GM21528 (cell line): ENCODE data around the gene LRFN5.
"Not testable (repeated sequence)": the region's sequence is repeated elsewhere in the genome, so short reads cannot be mapped to it uniquely, and the experiment has no call there.

Experiments
- ATAC-seq: cut with Tn5 transposase; IDR thresholded peaks from one replicate; pipeline ENCODE4 v1.9.1; 2021; ENCODE audit warnings: mild to moderate bottlenecking, moderate library complexity; ENCODE audit not compliant: unreplicated experiment, low FRiP score

Gene LRFN5

DNA sequence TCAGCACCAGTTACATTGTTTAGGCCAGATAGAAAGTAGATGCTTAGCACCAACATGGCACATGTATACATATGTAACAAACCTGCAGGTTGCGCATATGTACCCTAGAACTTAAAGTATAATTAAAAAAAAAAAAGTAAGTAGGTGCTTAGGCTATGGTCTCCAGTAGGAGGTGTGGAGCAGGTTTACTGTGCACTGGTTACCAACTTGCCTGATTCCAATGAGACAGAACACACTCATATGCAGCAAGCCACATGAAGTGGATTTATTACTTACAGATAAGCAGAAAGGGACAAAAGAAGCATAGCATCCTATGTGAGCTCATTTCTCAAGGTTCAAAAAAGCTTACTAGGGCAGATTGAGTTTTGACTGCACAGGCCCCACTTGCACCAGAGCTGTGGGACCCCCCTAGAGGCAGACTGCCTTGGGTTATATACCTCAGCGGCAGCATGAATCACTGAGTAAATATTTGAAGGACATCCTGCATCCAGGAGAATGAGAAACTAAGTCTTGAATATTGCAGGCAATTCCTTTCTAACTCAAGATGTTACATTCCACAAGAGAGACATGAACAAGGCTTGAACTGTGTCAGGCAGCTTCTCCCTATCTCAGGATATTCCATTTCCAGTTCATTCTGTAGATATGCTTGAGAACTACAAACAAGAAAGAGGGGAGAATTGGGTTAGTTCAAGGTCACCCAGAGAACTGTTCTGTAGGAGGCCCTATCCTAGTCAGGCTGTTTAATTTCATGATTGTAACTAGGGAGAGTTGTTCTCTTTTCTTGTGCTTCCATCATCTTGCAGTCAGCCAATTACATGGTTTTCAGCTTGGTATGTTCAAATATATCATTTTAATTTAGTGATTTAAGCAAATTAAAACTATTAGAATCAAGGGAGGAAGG lies 30.1 kb downstream of the LRFN5 start:
- ATAC-seq: no peak

GRCh38 chr14:41641690-41642089 lies 35.0 kb downstream of the LRFN5 start:
- ATAC-seq: no peak

DNA sequence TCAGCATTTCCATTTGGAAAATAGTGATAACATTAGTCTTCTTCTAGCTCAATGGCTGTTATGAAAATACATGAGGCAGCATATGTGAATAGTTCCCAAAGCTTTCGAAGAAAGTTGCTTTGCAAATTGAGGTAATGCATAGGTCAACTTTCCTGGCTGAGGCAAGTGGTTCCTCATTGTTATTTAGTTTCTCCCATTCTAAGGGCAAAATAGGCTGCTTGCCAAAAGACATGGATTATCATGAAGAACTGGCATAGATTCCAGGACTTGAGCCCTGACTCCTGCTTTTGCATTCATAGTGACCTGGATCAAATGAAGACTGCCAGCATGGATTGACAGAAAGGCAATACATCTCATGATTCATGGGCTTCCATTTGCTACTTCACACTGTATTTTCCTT lies 35.7 kb downstream of the LRFN5 start:
- no peak for ATAC-seq

DNA sequence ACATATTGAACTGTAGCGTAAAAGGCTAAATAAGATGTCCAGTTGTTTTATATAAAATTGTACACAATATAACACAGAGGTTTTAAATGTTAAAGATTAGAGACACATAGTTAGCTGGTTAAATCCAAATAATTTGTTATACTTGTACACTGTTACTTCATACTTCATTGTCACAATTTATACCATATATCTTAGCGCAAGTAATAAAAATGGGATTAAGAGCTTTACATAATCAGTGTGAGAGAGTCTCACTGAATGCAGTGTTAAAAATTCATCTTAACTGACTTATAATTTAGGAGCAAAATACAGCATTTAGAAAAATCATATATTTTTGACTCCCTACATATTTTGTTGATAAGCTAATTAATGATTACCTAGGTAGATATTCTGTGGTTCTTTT lies 36.1 kb downstream of the LRFN5 start:
- no peak for ATAC-seq

- no peak for ATAC-seq
Observed at GRCh38 chr14:41644606-41645005, 37.9 kb downstream of the LRFN5 start.

DNA sequence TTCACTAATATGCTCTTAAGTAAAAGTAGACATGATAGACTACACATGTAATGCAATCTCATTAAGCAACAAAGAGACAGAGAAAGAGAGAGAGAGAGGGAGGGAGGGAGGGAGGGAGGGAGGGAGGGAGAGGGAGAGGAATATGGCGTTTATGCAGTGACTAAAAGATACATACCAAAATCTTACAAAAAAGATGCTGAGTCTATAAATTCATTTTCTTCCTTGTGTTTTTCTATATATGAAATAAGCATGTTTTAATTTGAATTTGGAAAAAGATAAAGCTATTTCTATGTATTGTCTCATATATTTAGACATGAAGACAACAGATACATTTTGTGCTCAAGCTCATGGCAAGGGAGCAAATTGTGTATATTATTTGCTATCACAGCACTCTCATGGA lies 44.1 kb downstream of the LRFN5 start:
- no peak for ATAC-seq

DNA sequence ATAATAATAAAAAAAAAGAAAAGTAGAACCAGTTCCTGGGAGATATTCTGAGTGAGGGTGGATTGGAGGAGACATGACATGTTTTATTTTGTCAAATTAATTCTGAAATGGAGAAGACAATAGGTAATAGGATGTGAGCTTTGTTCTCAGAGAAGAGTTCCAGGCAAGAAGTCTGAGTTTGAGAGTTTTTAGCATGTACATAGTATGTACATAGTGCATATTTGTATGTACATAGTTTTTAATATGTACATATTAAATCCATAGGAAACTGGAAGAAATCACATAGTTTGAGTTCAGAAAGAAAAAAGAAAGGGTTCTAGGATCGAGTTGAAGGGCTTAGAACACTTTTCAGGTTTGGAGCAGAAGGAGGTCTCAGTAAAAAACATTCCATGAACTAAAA lies 47.5 kb downstream of the LRFN5 start:
- no peak for ATAC-seq

DNA sequence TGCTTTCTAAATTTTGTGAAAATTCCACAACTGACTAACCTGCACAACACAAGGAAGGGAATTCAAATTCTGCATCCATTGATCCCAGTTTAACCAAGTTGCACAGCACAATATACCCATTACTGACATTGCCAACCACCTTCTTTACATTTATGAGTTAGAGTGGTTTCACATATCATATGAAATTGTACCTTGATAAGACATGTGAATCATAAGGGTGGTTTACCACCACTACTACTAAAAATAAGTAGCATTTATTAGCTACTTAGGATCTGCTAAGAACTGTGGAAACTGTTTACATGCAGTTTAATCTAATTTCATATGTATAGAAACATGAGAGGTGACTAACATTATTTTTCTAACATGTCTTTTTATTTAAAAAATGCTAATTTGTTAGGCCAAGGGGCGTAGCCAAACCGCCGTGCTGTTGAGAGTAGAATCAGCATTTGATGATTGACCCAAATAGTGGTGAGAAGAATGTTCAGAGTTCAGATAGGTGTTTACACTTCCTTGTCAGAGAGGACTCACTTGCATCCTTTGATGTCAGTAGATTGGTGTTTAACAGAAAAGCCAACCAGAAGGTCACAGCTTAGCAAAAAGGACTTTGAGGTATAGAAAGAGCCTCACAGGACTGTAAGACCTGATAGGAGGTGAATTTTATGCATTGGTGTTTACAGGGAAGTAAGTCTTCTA lies 56.2 kb downstream of the LRFN5 start:
- no peak for ATAC-seq

- ATAC-seq: no peak
Observed at GRCh38 chr14:41663473-41663850, 56.8 kb downstream of the LRFN5 start.

GRCh38 chr14:41666301-41666700 lies 59.6 kb downstream of the LRFN5 start:
- no peak for ATAC-seq

DNA sequence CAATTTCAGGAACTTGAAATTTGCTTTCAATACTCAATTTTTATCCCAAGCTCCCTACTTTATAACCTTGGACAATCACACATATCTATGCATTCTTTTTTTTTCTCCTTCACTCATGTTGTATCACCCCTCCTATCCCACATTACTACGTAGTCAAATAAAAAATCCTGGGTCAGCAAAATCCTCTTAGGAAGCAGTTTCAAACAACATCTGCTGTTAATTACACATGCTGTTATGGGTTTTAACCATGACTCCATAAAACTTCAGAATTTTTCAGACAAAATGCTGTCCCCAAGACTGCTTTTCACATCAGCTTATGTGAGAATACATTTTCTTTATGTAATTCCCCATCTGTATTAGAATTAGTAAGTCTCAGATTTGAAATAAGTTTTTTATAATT lies 61.7 kb downstream of the LRFN5 start:
- ATAC-seq: no peak

DNA sequence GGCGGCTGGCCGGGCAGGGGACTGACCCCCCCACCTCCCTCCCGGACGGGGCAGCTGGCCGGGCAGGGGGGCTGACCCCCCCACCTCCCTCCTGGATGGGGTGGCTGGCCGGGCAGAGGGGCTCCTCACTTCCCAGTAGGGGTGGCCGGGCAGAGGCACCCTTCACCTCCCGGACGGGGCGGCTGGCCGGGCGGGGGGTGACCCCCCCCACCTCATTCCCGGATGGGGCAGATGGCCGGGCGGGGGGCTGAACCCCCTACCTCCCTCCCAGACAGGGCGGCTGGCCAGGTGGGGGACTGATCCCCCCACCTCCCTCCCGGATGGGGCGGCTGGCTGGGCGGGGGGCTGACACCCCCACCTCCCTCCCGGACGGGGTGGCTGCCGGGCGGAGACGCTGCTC lies 66.9 kb downstream of the LRFN5 start:
- not testable (repeated sequence) for ATAC-seq

DNA sequence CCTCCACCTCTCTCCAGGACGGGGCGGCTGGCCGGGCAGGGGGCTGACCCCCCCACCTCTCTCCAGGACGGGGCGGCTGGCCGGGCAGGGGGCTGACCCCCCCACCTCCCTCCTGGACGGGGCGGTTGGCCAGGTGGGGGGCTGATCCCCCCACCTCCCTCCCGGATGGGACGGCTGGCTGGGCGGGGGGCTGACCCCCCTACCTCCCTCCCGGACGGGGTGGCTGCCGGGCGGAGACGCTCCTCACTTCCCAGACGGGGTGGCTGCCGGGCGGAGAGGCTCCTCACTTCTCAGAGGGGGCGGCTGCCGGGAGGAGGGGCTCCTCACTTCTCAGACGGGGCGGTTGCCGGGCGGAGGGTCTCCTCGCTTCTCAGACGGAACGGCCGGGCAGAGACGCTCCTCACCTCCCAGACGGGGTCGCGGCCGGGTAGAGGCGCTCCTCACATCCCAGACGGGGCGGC lies 67.9 kb downstream of the LRFN5 start:
- ATAC-seq: not testable (repeated sequence)

DNA sequence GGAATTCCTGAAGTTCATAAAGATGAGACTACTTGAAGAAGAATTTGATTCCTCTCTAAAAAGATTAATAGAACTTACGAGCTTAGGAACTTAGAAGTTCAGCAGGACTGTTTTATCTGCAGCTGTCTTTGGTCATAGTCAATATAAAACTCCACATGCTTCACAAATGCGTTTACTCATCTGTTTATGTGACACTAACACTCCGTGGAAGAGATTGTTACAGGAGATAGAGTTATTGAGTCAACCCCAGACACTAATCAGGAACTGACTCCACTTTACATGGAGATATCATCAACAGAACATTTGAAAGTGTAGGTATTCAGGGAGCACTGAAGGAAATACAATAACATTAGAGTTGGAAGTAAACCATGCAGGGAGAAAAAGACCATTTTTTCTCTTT lies 92.8 kb downstream of the LRFN5 start:
- no peak for ATAC-seq

DNA sequence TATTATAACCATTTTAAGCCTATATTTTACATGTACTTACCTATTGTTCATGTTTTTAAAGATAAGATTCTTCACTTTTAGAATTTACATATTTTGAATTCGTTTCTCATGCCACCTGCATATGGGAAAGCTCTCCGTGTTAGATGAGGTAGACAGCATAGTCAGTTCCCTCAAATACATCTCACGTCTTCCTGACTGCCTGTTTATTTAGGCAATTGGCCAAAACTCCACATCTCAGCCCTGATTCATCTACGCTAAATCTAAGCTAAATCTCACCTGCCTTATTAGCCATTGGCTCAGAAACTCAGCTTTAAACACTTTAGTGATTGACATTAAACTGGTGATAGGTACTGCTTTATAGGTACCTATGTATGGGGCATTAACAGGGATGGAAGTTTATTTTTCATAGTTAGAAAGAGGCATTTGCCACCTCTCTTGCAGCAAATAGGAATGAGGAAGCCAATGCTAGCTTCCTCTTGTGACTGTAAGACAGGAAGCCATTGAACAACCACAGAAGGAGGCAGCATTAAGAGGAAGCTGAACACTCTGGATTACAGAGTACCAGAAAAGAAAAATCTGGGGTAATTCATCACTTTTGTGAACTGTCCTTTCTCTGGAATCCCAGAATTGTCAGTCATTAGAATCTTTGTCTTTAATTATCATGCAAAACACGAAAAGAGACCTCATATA lies 111.9 kb downstream of the LRFN5 start:
- no peak for ATAC-seq

DNA sequence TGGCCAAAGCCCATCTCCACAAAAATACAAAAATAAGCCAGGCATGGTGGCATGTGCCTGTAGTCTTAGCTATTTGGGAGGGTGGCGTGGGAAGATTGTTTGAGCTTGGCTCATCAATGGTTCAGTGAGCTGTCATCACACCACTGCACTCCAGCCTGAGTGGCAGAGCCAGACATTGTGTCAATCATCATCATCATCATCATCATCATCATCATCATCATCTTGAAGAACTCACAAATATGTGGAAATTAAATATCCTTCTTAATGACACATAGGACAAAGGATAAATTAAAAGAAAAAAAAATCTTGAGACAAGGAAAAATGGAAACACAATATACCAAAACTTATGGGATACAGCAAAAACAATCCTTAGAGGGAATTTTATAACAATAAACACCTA lies 132.5 kb downstream of the LRFN5 start:
- no peak for ATAC-seq

GRCh38 chr14:41743140-41743539 lies 136.5 kb downstream of the LRFN5 start:
- no peak for ATAC-seq

DNA sequence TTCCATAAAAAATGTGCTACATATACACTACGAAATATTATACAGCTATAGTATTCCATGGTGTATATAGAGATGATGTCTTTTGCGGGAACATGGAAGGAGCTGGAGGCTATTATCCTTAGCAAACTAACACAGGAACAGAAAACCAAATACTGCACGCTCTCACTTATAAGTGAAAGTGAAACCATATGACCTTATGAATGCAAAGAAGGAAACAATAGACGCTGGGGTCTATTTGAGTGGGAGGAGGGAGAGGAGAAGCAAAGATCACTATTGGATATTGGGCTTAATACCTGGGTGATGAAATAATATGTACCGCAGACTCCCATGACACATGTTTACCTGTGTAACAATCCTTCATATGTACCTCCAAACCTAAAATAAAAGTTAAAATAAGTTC lies 142.8 kb downstream of the LRFN5 start:
- ATAC-seq: peak; percentile 88

- not testable (repeated sequence) for ATAC-seq
Observed at GRCh38 chr14:41750575-41750974, 143.9 kb downstream of the LRFN5 start.

DNA sequence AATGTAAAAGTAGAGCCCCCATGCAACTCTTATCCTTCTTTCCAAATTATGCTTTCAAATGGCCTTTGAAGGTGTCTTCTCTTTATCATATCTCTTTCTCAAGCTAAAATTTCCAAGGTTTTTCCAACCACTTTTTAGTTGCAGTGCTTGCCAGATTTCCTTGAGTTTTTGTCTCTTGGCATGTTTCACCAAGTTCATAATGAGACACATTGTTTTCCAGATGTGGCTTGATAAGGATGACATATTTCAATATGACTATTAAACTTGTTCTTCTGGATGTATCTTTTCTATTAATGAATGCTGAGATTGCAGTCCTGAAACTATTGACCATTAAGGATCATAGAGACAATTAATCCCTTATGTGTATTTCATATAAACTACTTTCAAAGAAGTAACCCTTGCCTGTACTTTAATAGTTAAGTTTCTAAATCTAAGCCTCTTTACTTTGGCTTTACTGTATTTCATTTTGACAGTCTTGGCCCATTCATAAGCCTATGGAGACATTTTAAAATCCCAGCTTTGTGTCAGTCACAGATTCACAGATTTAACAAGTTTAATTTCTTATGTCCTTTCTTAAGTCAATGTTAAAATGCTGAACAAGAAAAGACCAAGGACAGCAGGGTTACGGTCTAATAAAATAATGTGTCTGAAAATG lies 151.5 kb downstream of the LRFN5 start:
- ATAC-seq: no peak

- ATAC-seq: no peak
Observed at GRCh38 chr14:41761204-41761603, 154.5 kb downstream of the LRFN5 start.
